AML-193 (cell line): ENCODE data around the gene ACTN3.
"Not testable (repeated sequence)": the region's sequence is repeated elsewhere in the genome, so short reads cannot be mapped to it uniquely, and the experiment has no call there.

ENCODE experiments used
- DNase-seq, 2 experiments: peaks; one replicate each; lab custom pipeline; 2025; lab: John Stamatoyannopoulos, UW

ACTN3 gene

DNA sequence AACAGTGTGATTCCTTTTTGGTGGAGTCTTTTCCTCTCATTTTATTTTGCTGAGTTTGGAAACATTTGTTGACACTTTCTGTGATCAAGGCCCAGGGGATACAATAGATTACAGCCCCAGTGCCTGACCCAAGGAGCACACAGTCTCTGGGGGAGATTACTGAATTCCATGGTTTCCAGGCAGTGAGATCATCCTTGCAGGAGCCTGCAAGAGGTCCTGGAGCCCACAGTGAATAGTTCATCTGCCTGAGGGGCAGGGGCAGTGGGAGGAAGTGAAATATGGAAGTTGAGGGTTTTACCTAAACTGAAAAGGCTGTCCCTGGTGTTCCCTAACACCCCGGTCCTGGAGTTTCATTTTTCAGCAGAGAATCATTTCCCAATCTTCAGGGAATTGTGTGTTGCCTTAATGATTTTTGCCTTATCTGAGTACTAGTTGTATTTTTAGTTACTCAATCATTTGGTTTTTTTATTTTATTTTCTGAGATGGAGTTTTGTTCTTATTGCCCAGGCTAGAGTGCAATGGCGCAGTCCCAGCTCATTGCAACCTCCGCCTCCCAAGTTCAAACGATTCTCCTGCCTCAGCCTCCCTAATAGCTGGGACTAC, 54.0 kb downstream of the ACTN3 start:
- DNase-seq: no peak

GRCh38 chr11:66603072-66603471, 56.4 kb downstream of the ACTN3 start:
- DNase-seq: no peak

DNA sequence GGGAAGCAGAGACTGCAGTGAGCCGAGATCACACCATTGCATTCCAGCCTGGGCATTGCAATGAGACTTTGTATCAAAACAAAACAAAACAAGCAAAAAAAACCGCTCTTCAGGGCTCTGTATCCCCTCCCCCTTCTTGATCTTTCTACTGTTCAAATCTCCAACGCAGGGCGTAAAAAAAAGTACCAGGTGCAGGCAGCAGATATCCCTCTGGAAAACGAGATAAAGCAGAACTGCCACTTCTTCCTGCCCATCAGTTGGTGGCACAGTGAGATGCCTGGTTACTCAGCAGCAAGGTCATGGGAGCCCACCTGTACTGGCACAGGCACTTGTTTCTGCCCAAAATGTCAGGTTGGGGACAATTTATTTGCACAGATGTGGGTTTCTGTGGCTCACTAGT, 57.5 kb downstream of the ACTN3 start:
- DNase-seq: no peak

DNA sequence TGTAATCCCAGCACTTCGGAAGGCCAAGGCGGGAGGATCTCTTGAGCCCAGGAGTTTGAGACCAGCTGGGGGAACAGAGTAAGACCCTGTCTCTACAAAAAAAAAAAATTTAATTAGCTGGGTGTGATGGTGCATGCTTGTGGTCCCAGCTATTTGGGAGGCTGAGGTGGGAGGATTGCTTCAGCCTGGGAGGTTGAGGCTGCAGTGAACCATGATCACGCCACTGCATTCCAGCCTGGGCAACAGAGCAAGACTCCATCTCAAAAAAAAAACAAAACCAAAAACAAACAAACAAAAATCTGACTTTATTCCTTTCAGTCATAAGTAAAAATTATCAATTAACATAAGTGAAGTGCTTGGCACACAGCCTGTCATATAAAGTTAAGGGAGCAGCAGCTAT, 59.9 kb downstream of the ACTN3 start:
- not testable (repeated sequence) for DNase-seq

DNA sequence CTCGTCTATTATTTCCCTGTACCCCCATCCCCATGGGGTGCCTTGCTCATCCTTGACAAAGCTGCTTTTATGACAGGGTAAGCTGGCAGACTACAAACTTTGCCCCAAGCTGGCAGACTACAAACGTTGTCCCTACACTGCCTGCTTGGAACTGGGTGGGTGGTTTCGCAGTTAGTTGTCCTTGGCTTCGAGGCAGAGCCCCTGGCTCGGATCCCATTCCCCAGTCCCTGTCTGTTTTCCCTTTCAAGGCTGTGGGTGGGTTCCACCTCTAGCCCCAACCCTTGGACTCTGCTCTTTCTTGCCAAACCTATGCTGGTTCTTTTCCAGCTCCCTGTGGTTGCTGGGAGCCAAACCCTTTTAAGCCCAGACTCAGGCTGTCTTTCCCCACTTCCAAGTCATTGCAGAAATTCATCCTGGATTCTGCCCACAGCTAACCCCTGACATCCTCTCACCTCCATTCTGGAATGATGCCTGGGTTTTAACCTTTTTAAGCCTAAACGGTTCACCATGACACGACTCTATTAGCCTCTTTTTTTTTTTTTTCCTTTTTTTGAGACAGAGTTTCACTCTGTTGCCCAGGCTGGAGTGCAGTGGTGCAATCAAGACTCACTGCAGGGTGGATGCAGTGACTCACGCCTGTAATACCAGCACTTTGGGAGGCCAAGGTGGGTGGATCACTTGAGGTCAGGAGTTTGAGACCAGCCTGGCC, 60.6 kb downstream of the ACTN3 start:
- no peak for DNase-seq

- no peak for DNase-seq
Measured at GRCh38 chr11:66609721-66610617, 63.3 kb downstream of the ACTN3 start.

- no peak for DNase-seq
Measured at GRCh38 chr11:66612458-66612857, 65.8 kb downstream of the ACTN3 start.
